ENCODE data around the gene MAP4K5. TPM values are rescaled to one million over a fixed set of nuclear protein-coding genes. Genes with fewer than 3 reads are reported as not detected.

MAP4K5 gene
- total and polyA plus RNA-seq, 2 of the 13 experiments (the other 11 are each of a cell fraction or from before 2014, with no cell fraction given) = 12.7 to 23.9 TPM

GRCh38 chr14:50381823-50382287 is 150.5 kb downstream of the MAP4K5 start (continued):
- TF ChIP-seq ZNF660 (CRISPR knock-in tag; IDR thresholded peaks at IDR 0.05; ENCODE audit: borderline replicate concordance, low read depth) (no peak), HNF1B (CRISPR knock-in tag; IDR thresholded peaks at IDR 0.05) (peak; percentile 81), MEF2D (CRISPR knock-in tag; IDR thresholded peaks at IDR 0.05) (no peak), CENPT (CRISPR knock-in tag; IDR thresholded peaks at IDR 0.05; ENCODE audit: low read depth) (no peak), POGZ (CRISPR knock-in tag; IDR thresholded peaks at IDR 0.05) (peak; percentile 47; the same call in 1 of the 2 replicates), ZNF7 (CRISPR knock-in tag; IDR thresholded peaks at IDR 0.05) (peak; percentile 97), ZMYM3 (CRISPR knock-in tag; IDR thresholded peaks at IDR 0.05) (0 out of 2 replicates have a peak, but pooled peaks have one; percentile 51), ZNF550 (CRISPR knock-in tag; IDR thresholded peaks at IDR 0.05; ENCODE audit: borderline replicate concordance) (no peak), TCF12 (IDR thresholded peaks at IDR 0.05) (no peak), TCF12 (CRISPR knock-in tag; IDR thresholded peaks at IDR 0.05) (no peak), RBFOX2 (IDR thresholded peaks at IDR 0.05; ENCODE audit: low read depth, low read length) (no peak), RXRB (CRISPR knock-in tag; IDR thresholded peaks at IDR 0.05; ENCODE audit: borderline replicate concordance) (no peak), RFXAP (CRISPR knock-in tag; IDR thresholded peaks at IDR 0.05; ENCODE audit: borderline replicate concordance) (no peak), ZFP41 (CRISPR knock-in tag; IDR thresholded peaks at IDR 0.05; ENCODE audit: borderline replicate concordance) (no peak), RFX3 (CRISPR knock-in tag; IDR thresholded peaks at IDR 0.05) (no peak), CBX1 (IDR thresholded peaks at IDR 0.05; ENCODE audit: low read depth) (no peak), ZSCAN20 (CRISPR knock-in tag; IDR thresholded peaks at IDR 0.05; ENCODE audit: borderline replicate concordance) (no peak), SETDB1 (CRISPR knock-in tag; IDR thresholded peaks at IDR 0.05; ENCODE audit: borderline replicate concordance) (no peak), ZNF333 (CRISPR knock-in tag; IDR thresholded peaks at IDR 0.05; ENCODE audit: borderline replicate concordance) (no peak), ZNF326 (CRISPR knock-in tag; IDR thresholded peaks at IDR 0.05; ENCODE audit: borderline replicate concordance) (no peak), CHCHD3 (CRISPR knock-in tag; IDR thresholded peaks at IDR 0.05) (no peak), MAX (IDR thresholded peaks at IDR 0.05) (no peak), NBN (conservative IDR thresholded peaks at IDR 0.05) (no peak)
- TF ChIP-seq, protein P1, sequence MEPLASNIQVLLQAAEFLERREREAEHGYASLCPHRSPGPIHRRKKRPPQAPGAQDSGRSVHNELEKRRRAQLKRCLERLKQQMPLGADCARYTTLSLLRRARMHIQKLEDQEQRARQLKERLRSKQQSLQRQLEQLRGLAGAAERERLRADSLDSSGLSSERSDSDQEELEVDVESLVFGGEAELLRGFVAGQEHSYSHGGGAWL (CRISPR knock-in tag; IDR thresholded peaks at IDR 0.05) = no peak
- TF ChIP-seq, protein P2, sequence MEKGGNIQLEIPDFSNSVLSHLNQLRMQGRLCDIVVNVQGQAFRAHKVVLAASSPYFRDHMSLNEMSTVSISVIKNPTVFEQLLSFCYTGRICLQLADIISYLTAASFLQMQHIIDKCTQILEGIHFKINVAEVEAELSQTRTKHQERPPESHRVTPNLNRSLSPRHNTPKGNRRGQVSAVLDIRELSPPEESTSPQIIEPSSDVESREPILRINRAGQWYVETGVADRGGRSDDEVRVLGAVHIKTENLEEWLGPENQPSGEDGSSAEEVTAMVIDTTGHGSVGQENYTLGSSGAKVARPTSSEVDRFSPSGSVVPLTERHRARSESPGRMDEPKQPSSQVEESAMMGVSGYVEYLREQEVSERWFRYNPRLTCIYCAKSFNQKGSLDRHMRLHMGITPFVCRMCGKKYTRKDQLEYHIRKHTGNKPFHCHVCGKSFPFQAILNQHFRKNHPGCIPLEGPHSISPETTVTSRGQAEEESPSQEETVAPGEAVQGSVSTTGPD (CRISPR knock-in tag; IDR thresholded peaks at IDR 0.05) = no peak
- TF ChIP-seq, protein P3, sequence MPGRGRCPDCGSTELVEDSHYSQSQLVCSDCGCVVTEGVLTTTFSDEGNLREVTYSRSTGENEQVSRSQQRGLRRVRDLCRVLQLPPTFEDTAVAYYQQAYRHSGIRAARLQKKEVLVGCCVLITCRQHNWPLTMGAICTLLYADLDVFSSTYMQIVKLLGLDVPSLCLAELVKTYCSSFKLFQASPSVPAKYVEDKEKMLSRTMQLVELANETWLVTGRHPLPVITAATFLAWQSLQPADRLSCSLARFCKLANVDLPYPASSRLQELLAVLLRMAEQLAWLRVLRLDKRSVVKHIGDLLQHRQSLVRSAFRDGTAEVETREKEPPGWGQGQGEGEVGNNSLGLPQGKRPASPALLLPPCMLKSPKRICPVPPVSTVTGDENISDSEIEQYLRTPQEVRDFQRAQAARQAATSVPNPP (CRISPR knock-in tag; IDR thresholded peaks at IDR 0.05) = no peak
- TF ChIP-seq, protein P4, sequence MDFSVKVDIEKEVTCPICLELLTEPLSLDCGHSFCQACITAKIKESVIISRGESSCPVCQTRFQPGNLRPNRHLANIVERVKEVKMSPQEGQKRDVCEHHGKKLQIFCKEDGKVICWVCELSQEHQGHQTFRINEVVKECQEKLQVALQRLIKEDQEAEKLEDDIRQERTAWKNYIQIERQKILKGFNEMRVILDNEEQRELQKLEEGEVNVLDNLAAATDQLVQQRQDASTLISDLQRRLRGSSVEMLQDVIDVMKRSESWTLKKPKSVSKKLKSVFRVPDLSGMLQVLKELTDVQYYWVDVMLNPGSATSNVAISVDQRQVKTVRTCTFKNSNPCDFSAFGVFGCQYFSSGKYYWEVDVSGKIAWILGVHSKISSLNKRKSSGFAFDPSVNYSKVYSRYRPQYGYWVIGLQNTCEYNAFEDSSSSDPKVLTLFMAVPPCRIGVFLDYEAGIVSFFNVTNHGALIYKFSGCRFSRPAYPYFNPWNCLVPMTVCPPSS (IDR thresholded peaks at IDR 0.05) = no peak
